ENCODE data around the gene LRBA.
"Not testable (repeated sequence)": the region's sequence is repeated elsewhere in the genome, so short reads cannot be mapped to it uniquely, and the experiment has no call there.

The LRBA gene

GRCh38 chr4:150723727-150724411 is 291.2 kb downstream of the LRBA start:
- DNase-seq: no peak

GRCh38 chr4:150722908-150723362 is 292.1 kb downstream of the LRBA start:
- DNase-seq: no peak

- DNase-seq: no peak
Observed at GRCh38 chr4:150720973-150721518, 294.0 kb downstream of the LRBA start.

GRCh38 chr4:150717952-150718351 is 297.1 kb downstream of the LRBA start:
- DNase-seq: no peak

- no peak for DNase-seq
Observed at GRCh38 chr4:150714462-150715438, 300.3 kb downstream of the LRBA start.

- DNase-seq: no peak
Observed at GRCh38 chr4:150713251-150713650, 301.8 kb downstream of the LRBA start.

- DNase-seq: no peak
Observed at GRCh38 chr4:150710770-150711375, 304.2 kb downstream of the LRBA start.

GRCh38 chr4:150708004-150708403 is 307.1 kb downstream of the LRBA start:
- DNase-seq: no peak

- DNase-seq: no peak
Observed at GRCh38 chr4:150699599-150699998, 315.5 kb downstream of the LRBA start.

- no peak for DNase-seq
Observed at GRCh38 chr4:150695162-150695561, 319.9 kb downstream of the LRBA start.

- DNase-seq: no peak
Observed at GRCh38 chr4:150694438-150694837, 320.6 kb downstream of the LRBA start.

- DNase-seq: no peak
Observed at GRCh38 chr4:150683775-150684350, 331.2 kb downstream of the LRBA start.

- DNase-seq: no peak
Observed at GRCh38 chr4:150682126-150682525, 333.0 kb downstream of the LRBA start.

- DNase-seq: no peak
Observed at GRCh38 chr4:150681063-150681462, 334.0 kb downstream of the LRBA start.

GRCh38 chr4:150680651-150681050 is 334.4 kb downstream of the LRBA start:
- DNase-seq: no peak

- no peak for DNase-seq
Observed at GRCh38 chr4:150679765-150680343, 335.2 kb downstream of the LRBA start.

GRCh38 chr4:150679018-150679764 is 335.9 kb downstream of the LRBA start:
- DNase-seq: no peak

GRCh38 chr4:150673793-150674192 is 341.3 kb downstream of the LRBA start:
- DNase-seq: no peak

GRCh38 chr4:150668824-150669223 is 346.3 kb downstream of the LRBA start:
- no peak for DNase-seq

- no peak for DNase-seq
Observed at GRCh38 chr4:150664935-150665334, 350.1 kb downstream of the LRBA start.

GRCh38 chr4:150662686-150663085 is 352.4 kb downstream of the LRBA start:
- no peak for DNase-seq

GRCh38 chr4:150661551-150661950 is 353.5 kb downstream of the LRBA start:
- DNase-seq: not testable (repeated sequence)

Data from CD4-positive, alpha-beta T cell treated with Interleukin-10 for 1 hour (primary cell).